HG03064 (cell line): Measurements from ENCODE around the gene MT1A.
A peak's percentile ranks its signal among the peaks of the same experiment; 100 is the strongest.

Experiments used
- ATAC-seq: cut with Tn5 transposase; IDR thresholded peaks from one replicate; pipeline ENCODE4 v1.9.1; 2021; ENCODE audit warnings: low read depth; ENCODE audit not compliant: unreplicated experiment

The MT1A gene

DNA sequence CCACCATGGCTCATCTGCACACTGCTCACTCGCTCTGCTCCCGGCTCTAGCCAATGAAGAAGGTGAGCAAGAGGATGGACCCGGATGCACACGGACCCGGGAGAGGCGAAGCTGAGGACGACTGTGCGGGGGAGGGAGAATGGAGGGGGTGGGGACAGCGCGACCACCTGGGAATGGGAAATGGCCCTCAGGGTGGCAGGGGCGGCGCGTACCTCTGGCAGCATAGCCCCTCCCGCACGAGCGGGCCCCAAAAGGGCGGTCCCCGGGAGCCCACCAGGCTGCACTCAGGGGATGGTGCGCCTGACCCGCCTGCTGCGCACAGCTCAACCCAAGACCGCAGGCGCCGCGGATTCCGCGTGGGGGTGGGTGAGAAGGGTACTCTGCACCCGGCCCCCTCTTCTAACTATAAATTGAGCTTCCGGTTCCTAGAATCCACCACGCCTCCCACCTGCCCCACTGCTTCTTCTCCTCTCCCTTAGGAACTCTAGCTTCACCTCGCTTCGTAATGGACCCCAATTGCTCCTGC lies 37.3 kb downstream of the MT1A start:
- ATAC-seq = no peak

DNA sequence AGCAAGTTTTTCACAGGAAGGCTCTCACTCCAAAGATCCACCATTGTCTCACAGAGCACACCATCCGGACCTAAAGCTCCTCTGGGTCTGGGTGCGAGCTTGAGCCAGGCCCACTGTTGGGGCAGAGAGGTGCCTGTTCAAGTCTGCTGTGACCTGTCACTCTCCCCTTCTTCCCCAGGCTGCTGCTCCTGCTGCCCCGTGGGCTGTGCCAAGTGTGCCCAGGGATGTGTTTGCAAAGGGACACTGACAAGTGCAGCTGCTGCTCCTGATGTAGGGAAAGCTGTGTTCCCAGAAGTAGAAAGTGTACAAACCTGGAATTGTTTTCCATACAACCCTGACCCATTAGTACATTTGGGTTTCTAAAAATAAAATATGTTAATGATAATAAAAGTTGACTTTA lies 39.0 kb downstream of the MT1A start:
- no peak for ATAC-seq

GRCh38 chr16:56679078-56679730 lies 40.7 kb downstream of the MT1A start:
- ATAC-seq = no peak

DNA sequence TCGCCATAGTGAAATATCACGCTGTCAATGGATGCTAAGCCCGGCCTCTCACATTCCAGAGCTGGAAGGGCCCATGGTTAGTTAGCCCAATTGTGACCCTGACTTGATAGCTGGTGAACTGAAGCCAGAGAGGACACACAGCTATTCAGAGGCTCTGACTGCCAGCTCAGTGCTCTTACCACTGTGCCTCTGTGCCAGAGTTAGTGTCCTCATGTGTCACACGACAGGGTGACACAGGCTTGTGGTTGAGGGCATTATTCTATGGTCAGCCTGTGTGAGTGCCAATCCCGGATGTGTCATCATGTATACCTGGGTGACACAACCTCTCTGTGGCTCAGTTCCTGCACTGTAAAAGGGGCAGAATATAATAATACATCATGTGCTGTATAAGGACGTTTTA lies 41.4 kb downstream of the MT1A start:
- ATAC-seq = no peak

- peak; percentile 98 for ATAC-seq
Observed at GRCh38 chr16:56681939-56682702, 43.7 kb downstream of the MT1A start, which contains the start of gene MT1X. Gene MT1X, plus strand, starts transcription at chr16:56682470. Its CDS starts 71 bp downstream, at chr16:56682541.

DNA sequence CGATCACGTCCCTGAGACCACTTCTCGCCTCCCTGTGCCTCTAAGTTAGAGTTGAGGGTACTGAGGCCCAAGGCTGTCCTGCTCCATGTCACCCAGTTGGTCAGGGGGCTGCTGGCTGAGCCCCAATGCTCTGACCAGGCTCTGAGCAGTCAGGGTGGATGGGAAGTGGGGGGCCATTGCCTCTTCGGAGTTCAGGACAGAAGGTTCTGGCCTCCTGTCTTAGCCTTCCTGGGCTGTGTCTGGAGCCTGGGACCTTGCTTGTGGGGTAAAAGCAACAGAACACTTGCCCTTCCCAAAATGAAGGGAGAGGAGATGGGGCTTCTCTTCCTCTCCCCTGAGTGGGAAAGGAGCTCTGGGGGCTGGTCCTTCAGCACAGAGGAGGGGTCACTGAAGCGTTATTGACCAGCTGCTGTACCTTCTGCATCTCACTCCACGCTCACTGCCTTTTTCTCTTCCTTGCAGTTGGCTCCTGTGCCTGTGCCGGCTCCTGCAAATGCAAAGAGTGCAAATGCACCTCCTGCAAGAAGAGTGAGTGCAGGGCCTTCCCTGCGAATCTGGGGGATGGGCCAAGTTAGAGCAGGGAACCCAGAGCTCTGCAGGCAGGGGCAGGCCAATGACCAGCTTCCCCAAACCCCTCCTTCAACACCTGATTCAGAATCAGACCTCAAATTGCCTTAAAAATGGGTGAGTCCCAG lies 44.4 kb downstream of the MT1A start:
- no peak for ATAC-seq

- ATAC-seq = no peak
Observed at GRCh38 chr16:56683424-56684172, 45.1 kb downstream of the MT1A start.

- ATAC-seq = no peak
Observed at GRCh38 chr16:56684256-56684925, 45.9 kb downstream of the MT1A start.

GRCh38 chr16:56684926-56685590 lies 46.6 kb downstream of the MT1A start:
- no peak for ATAC-seq

GRCh38 chr16:56686758-56687157 lies 48.3 kb downstream of the MT1A start:
- ATAC-seq = no peak

GRCh38 chr16:56688762-56689161 lies 50.3 kb downstream of the MT1A start:
- no peak for ATAC-seq

DNA sequence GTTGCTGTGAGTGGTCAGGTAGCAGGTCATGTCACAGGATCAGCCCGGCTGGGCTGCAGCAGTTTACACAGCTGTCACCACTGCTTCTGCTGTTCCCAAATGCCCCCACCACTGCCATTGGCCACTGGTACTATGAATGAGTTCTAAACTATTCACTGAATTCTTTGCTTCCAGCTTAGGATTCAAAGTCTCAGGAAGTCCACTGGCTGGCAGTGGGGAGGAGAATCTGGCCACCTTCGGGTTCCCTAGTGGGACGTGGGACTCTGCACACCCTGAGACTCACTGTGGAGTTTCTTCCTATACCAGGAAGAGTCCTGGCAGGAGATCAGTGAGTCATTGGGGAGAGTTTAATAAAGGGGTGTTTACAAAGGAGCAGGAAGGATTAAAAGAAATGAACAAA lies 50.7 kb downstream of the MT1A start:
- no peak for ATAC-seq
